H7 (cell line): ENCODE measurements around the gene PTPN20. TPM values are rescaled to one million over a fixed set of nuclear protein-coding genes. Genes with fewer than 3 reads are reported as not detected.

Experiments
- DNase-seq: peaks from one replicate; pipeline ENCODE4 v3.0.0; 2012
- H3K27me3 ChIP-seq: 2 replicates; pipeline ENCODE4 v1.6.0; 2011; ENCODE audit warnings: mild to moderate bottlenecking, low read length; ENCODE audit not compliant: control insufficient read depth, insufficient read depth
- H3K36me3 ChIP-seq: replicated peaks from 2 replicates; pipeline ENCODE4 v1.5.1; 2011; ENCODE audit warnings: low read length; ENCODE audit not compliant: control insufficient read depth, insufficient read depth
- H3K4me3 ChIP-seq: 2 replicates; pipeline ENCODE4 v1.5.1; 2011; ENCODE audit warnings: low read depth, mild to moderate bottlenecking, control low read depth, low read length, moderate library complexity; ENCODE audit not compliant: insufficient read depth
- total RNA-seq: library from RNA; depleted of rRNA; stranded (reverse); fragments of >200 nt; shearing (Covaris generic); gene quantifications from 2 replicates; pipeline ENCODE4 v1.2.3, GENCODE V29; 2014

PTPN20 gene
- total RNA-seq, 1 experiment from 2014 or later, result not detected

DNA sequence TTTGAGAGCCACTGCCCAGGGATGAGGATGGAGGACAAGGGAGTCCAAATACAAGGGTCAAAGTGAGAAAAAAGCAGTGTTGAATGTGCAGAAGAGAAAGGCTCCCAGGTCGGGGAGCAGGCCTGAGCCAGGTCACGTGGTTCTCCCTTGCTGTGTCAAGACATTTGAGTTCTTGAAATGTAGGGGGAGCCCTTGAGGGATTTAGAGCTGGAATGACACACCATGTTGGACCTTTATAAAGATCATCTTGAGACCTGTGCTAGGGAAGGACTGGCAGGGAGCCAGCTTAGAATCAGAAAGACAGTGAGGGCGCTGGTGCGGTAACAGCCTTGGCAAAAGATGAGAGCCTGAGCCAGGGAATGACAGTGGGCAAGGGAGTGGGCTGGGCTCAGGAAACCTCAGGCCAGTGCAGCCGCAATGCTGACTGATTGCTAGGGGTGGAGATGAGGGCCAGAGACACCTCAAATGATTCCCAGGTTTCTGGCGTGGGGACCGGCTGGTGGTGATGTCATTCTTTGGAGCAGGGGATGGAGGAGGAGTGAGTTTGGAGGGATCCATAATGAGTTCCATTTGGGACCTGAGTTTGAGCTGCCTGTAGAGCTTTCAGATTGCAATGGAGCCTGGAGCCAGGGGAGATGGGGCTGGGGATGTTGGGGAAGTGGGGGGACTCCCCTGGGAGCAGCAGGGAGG is 120.1 kb downstream of the PTPN20 start:
- no peak overlapping the region for H3K4me3 ChIP-seq
- DNase-seq, result peak; percentile 84
- no peaks in the 10 kb centered on the region for H3K36me3 ChIP-seq
- H3K27me3 ChIP-seq, result no peaks in the 10 kb centered on the region

- DNase-seq, result no peak
- Histone ChIP-seq H3K36me3 (no peaks in the 10 kb centered on the region), H3K4me3 (no peak overlapping the region), H3K27me3 (no peaks in the 10 kb centered on the region)
Measured at GRCh38 chr10:47031901-47032465, 120.8 kb downstream of the PTPN20 start.

DNA sequence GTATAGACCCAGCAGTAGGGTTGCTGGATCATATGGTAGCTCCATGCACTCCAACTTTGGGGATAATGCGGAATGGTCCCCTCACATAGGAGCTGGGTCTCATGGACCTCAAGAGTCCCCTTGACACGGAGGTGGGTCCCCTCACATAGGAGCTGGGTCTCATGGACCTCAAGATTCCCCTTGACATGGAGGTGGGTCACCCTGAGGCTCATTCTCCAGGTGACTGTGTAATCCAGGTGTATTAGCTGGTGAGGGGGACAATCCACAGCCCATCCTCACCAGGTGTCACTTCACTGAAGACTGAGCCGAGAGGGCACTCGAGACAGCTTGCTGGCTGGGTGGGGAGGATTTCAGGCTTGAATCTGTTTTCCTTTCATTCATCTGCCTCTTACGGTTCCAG is 121.9 kb downstream of the PTPN20 start:
- Histone ChIP-seq H3K36me3 (no peaks in the 10 kb centered on the region), H3K4me3 (no peak overlapping the region), H3K27me3 (no peaks in the 10 kb centered on the region)
- DNase-seq, result no peak

DNA sequence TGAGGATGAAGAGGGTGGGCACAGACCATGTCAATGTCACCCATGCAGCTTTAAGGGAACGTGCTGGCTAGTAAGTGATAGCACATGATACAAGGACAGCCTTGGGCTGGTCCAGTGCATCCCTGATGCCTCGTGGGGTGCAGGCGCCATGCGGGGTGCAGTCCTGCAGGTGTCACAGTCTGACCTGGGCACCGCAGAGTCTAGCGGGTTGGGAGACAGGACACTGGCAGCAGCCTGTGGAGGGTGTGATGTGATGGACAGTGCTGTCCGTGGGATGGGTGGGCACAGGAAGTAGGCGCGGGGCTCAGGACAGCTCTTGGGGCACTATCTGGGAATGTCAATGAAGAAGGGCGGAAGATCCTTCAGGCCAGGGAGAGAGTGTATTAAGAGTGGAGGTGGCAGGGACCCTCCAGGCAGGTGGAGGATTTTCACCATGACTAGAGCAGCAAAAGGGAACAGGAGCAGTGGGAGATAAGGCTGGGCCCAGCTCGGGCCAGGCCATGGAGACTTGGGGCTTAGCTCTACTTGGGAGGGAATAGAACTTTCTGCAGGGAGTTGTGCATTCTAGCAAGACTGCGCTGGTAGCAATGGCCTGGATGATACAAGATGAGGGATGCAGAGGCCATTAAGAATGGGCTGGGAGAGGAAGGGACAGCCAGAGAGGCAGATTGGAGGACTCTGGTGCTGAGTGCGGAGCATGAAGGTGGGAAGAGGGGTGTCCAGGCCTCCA is 122.5 kb downstream of the PTPN20 start:
- Histone ChIP-seq H3K36me3 (no peaks in the 10 kb centered on the region), H3K4me3 (no peak overlapping the region), H3K27me3 (no peaks in the 10 kb centered on the region)
- no peak for DNase-seq

DNA sequence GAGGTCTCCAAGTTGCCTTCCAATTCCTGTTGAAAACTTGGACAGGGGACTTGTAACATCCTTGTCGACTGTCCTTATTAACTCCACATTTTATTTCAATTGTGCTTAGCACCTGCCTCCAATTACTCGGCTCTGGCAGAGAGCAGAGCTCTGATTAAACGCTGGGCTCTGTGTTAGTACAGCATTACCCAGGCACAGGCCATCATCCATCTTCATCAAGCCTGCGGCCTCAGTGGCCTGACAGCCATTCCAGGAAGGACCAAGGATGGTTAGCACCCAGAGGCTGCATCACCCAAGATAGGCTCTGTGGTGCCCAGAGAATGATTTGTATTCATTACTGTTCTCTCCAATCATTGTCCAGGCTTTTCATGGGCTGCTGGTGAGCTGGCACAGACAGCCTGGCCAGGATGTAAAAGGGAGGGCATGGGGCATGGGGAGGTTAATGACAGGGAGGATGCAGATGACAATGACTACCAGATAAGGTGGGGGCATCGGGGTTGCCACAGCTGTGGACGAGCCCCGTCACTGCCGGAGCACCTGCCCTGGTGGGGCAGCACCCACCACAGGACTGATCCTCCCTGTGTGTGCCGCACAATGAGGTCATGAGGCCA is 123.3 kb downstream of the PTPN20 start:
- no peak for DNase-seq
- Histone ChIP-seq H3K36me3 (no peaks in the 10 kb centered on the region), H3K27me3 (no peaks in the 10 kb centered on the region), H3K4me3 (no peak overlapping the region)

- Histone ChIP-seq H3K36me3 (no peaks in the 10 kb centered on the region), H3K27me3 (no peaks in the 10 kb centered on the region), H3K4me3 (no peak overlapping the region)
- DNase-seq, result peak; percentile 26
Measured at GRCh38 chr10:47035171-47035818, 124.1 kb downstream of the PTPN20 start.

DNA sequence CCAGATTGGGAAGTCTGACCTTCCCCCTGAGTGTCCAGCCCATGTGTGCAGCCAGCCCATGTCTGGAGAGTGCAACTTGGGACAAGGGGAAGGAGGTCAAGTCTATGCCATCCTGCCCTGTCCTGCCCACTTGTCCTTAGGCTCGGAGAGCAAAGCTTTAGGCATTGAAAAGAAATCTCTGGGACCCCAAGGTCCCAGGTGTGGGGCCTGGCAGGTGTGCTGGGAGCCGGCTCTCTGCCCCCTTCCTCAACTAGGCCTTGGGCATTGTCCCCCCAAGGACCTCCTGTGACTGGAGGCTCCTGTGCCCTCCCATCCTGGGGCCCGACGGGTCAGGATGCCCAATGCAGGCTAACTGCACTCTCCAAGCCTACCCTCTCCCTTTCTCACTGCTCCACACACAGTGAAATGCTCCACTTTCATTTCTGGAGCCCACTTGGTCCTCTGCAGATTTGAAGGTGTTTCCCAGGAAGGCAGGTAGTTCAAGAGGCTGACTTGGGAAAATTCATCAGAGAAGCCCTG is 124.7 kb downstream of the PTPN20 start:
- H3K27me3 ChIP-seq, result no peaks in the 10 kb centered on the region
- peak; percentile 36 for DNase-seq
- H3K4me3 ChIP-seq, result no peak overlapping the region
- H3K36me3 ChIP-seq, result no peaks in the 10 kb centered on the region

GRCh38 chr10:47036771-47037170 is 125.5 kb downstream of the PTPN20 start:
- Histone ChIP-seq H3K27me3 (no peaks in the 10 kb centered on the region), H3K36me3 (no peaks in the 10 kb centered on the region), H3K4me3 (no peak overlapping the region)
- DNase-seq, result no peak

- H3K36me3 ChIP-seq, result no peaks in the 10 kb centered on the region
- H3K27me3 ChIP-seq, result no peaks in the 10 kb centered on the region
- no peak overlapping the region for H3K4me3 ChIP-seq
- no peak for DNase-seq
Measured at GRCh38 chr10:47037654-47038425, 126.6 kb downstream of the PTPN20 start.

GRCh38 chr10:47038881-47039561 is 127.8 kb downstream of the PTPN20 start:
- Histone ChIP-seq H3K4me3 (no peak overlapping the region), H3K27me3 (no peaks in the 10 kb centered on the region), H3K36me3 (no peaks in the 10 kb centered on the region)
- DNase-seq, result peak; percentile 30

DNA sequence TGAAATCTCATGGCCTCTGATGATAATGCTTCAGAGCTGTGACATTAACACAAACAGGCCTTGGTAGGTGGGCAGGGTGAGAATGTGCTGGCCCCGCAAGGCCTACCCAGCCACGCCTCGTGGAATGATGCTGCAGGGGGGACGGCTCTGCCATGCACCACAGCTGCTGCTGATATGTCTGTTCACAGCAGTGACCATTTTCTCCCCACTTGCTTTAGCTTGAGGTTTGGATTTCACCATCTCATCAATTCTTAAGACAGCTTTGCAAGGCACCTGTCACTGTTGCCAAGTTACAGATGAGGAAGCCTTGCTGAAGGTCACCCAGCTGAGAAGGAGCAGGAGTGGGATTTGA is 128.3 kb downstream of the PTPN20 start:
- DNase-seq, result no peak
- no peaks in the 10 kb centered on the region for H3K36me3 ChIP-seq
- H3K4me3 ChIP-seq, result no peak overlapping the region
- H3K27me3 ChIP-seq, result no peaks in the 10 kb centered on the region

DNA sequence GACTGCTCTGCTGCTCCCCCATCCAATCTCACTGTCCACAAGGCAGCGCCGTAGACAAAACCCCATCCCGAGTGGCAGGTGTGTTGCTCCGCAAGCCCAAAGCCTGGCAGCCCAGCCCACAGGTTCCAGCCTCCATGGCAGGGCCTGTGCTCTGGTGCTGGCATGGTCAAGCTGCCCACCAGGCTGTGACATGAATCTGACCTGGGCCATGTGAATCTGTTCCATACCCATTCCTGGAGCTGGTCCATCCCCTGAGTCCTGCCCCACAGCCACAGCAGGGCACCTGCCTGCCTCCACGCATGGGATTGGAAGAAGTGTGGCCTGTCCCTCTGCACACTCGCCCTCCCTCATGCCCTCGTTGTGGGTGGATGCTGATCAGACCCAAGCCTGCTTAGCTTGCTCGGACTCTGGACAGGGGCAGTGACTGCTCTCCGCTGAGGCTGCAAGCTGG is 128.8 kb downstream of the PTPN20 start:
- H3K36me3 ChIP-seq, result no peaks in the 10 kb centered on the region
- H3K4me3 ChIP-seq, result no peak overlapping the region
- no peaks in the 10 kb centered on the region for H3K27me3 ChIP-seq
- peak; percentile 35 for DNase-seq

DNA sequence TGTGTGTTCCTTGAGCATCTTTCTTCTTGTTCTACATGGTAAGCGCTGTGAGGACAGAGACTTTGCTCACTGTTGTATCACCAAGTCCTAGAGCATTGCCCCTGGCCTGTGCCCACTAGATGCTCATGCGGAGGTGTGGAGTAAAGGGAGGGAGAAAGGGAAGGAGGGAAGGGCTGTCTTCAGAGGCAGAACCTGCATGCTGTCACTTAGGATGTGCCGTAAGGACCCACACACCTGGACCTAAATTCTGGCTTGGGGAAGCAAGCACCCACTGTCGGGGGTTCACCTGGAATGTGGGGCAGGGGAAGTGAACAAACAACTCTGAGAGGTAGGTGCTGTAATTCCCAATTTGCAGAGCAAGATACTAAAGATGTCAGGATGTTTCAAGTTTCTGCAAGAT is 129.5 kb downstream of the PTPN20 start:
- Histone ChIP-seq H3K4me3 (no peak overlapping the region), H3K36me3 (no peaks in the 10 kb centered on the region), H3K27me3 (no peaks in the 10 kb centered on the region)
- no peak for DNase-seq
